Measurements from ENCODE around the gene BIRC5. TPM values are rescaled to one million over a fixed set of nuclear protein-coding genes. Genes with fewer than 3 reads are reported as not detected.
"Not testable (repeated sequence)": the region's sequence is repeated elsewhere in the genome, so short reads cannot be mapped to it uniquely, and the experiment has no call there.

Gene BIRC5
- total RNA-seq, 1 donor from 2014 or later = 1.2 TPM

DNA sequence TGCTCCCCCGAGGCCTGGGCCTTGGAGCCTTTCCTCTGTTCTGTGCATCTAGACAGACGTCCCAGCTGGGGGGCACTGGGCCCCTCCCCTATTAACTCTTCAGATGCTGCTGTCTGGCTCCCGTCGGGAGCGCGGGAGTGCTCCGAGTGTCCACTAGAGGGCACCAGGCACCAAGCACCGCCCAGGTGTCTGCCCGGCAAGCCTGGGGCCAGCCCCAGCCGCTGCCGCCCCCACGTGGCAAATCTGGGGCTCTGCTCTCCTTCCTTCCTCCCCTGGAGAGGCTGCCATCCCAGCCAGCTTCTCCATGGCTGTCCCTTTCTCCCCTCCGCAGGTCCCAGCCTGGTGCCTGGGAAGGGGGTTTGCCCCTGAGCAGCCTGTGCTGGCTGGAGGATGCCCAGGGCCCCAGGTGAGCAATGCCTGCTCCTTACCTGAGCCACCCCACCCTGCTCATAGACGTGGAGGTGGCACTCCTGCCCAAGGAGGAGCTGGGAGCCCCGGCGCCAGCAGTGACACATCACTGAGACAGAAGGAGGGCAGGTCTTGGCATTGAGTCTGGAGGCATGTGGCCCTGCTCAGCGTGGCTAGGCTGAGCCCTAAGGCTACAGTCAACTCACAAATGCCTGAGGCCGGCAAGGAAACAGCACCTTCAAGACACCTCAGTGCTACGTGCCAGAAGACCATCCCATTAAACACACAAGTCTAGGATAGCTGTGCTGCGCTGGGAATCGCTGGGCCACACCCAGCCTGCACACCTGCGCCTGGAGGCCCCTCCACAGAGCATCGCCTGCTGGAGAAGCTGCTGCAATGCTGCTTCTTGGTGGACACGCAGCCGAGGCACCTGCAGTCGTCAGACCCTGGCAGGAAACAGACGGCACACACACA is 37.1 kb downstream of the BIRC5 start:
- ATAC-seq = peak; percentile 78
- intact Hi-C loops (cut with DNase I) = loop anchor here (2.0 kb wide), 2 partner anchors 138 to 172 kb away; no protein-coding TSS in a partner anchor
- peak; percentile 93 for DNase-seq (ENCODE audit: missing footprints)

DNA sequence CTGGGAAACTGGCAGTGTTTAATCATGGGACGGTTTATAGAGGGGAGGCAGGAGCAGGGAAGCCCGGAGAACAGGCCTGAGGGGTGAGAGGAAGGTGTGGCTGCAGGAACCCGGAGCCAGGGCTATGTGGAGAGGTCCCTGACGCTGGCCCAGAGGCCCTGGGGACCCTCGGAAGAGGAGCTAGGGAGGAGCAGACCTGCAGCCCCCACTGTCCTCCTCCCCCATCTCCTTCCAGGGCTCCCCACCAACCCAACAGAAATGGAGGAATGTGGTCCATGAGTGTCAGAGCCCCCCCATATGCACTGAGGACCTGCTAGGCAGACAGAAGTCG is 37.7 kb downstream of the BIRC5 start:
- intact Hi-C loops (cut with DNase I) = loop anchor here (2.0 kb wide), 2 partner anchors 139 to 171 kb away; no protein-coding TSS in a partner anchor
- DNase-seq (ENCODE audit: missing footprints) = peak; percentile 23
- ATAC-seq = no peak

DNA sequence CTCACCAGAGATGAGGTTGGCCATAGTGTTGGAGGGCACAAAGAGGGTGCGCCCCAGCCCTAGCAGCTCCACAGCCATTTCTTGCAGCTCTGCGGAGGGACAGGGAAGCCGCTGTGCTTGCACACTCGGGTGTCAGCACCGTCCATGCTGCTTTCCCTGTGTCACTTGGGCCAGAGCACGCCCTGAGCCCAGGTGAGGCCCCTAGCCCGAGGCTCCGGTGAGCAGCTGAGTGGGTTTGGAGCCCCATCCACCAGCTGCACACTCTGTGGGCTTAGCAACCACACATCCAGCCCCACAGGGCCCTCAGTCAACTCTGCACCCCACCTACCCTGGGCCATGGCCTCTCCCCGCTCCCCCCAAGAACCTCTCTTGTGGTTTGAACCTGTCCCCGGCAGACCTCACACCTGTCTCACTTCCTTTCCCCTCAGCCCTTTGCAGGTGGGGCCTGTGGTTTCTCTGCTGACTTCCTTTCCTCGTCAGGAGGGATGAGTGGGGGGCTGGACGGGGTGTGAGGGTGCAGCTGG is 38.1 kb downstream of the BIRC5 start:
- ATAC-seq (no peak), DNase-seq (ENCODE audit: missing footprints) (peak; percentile 69)
- intact Hi-C loops (cut with DNase I) = no loop called here

DNA sequence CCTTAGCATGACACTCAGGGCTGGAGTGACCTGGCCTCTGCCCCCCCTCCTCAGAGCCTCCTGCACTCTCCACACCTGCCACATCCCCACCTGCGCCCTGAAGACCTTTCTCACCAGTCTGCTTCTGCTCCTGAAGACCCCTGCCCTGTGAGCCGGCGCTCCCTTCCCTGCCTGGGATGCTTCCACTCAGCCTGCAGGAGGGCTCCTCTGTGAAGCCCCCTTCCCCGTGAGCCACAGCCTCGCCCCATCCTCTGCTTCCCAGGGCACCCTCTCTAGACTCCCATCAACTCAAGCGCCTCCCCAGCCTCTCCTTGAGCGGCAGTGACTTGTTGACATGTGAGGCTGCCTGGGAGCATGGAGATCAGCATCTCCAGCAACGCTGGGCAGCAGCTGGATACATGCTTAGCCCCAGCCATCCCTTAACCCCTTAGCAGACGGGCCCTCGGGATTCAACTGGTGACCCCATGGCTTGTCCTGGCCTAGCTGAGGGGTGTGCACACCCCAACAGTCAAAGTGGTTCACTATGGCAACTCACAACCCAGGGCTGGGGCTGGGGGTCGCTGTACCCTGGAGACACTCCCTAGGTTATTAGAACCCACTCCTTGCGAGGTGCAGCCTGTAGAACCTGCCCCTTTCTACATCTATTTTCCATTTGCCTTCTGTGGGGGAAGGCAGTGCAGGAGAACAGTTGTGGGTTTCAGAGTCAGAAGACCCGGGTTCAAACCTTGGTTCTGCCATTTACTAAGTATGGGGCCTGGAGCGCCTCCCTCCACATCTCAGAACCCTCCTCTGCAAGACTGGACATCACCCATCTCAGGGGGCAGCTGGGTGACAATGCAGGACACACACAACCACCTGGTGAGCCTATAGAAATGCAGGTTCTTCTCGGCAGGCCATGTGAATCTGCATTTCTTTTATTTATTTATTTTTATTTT is 38.9 kb downstream of the BIRC5 start:
- intact Hi-C loops (cut with DNase I) = no loop called here
- ATAC-seq (no peak), DNase-seq (ENCODE audit: missing footprints) (peak; percentile 61)

DNA sequence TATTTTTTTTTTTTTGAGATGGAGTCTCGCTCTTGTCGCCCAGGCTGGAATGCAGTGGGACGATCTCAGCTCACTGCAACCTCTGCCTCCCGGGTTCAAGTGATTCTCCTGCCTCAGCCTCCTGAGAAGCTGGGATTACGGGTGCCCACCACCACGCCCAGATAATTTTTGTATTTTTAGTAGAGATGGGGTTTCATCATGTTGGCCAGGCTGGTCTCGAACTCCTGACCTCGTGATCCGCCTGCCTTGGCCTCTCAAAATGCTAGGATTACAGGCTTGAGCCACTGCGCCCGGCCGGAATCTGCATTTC is 39.5 kb downstream of the BIRC5 start:
- DNase-seq (ENCODE audit: missing footprints); intact Hi-C loops (cut with DNase I); ATAC-seq: not testable (repeated sequence)

DNA sequence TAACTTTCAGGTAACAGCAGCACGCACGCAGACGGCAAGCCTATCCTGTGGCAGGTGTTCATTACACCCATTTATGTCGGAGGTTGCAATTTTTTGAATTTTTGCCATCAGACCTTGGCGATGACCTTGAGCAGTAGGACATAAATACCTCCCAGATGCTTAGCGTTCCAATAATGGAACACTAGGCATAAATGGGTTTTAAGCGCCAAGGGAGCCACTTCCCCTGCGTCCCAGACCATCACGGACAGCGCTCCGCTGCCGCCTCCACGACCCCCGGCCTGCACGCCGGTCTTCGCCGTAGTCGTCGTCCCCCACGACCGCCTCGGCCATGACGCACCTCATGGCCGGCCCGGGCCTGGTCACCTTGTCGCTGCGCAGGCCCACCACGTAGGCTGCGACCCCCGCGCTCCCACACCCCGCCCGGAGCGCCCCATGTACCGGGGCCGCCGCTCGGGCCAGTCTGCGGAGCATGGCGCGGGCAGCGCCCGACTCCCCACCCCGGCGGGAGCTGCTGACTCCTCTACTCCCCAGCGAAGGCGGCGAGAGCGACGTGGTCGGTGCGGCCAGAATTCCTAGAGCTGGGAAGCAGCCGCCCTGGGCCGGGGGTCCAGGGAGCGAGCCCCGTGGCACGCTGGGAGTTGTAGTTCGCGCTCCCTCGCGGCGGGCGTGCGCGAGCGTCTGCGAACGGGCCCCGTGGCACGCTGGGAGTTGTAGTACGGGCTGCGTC is 40.1 kb downstream of the BIRC5 start:
- peak; percentile 96 for DNase-seq (ENCODE audit: missing footprints)
- ATAC-seq = peak; percentile 85
- intact Hi-C loops (cut with DNase I) = no loop called here

DNA sequence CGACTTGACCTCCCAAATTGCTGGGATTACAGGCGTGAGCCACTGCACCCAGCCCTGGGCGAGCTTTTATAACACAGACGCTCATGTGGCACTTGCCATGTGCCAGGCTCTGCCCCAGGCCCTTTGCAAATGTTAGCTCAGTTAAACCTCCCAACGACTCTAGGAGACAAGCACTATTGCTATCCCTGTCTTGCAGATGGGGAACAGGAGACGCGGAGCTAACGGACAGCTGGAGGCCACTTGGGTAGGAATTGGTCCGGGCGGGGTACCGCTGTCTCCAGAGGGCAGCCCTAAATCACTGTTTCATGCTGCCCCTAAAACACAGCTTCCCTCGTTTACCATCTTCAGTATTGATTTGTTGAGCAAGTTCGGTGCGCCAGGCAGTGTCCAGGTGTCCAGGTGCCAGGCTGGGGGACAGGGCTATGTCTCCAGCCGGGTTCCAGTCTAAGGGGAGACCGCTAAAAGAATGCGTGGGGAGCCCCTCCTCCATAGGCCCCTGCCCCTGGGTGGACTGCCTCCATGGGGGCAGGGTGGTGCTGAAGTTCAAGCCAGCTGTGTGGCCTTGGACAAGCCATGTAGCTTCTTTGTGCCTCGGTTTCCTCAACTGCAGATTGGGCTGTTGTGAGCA is 41.1 kb downstream of the BIRC5 start:
- DNase-seq (ENCODE audit: missing footprints) = peak; percentile 39
- no peak for ATAC-seq
- intact Hi-C loops (cut with DNase I) = no loop called here

DNA sequence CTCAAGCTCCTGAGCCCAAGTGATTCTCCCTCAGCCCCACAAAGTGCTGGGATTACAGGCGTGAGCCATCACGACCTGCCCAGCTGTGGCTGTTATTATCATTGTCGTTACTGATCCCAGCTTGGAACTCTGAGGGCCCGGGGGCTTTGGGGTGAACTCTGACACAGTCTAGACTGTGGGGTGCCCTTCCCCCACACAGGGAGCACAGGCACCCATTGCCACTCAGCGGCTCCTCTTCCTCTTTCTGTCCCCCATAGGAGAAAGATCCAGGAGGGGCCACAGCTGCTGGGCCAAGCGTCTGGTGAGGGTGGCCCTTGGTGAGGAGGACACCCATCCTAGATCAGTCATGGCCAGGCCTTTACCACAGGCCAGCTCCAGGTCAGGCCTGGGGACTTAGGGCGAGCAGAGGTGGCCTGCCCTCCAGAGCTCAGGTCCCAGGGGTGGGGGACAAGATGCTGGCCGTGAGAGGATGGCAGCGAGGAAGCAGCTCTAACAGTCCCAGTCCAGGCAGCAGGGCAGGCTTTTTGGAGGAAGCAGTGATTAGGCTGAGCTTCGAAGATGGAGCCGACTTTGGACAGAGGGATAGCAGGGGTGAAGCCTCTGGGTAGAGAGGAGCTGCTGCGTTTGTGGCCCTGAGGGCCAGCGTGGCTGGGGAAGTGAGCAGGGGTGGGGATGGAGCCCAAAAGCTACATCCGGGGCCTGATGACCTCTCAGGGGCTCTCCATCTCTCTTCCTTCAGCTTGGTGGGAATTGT is 42.1 kb downstream of the BIRC5 start:
- ATAC-seq (no peak), DNase-seq (ENCODE audit: missing footprints) (peak; percentile 70)
- intact Hi-C loops (cut with DNase I) = no loop called here

DNA sequence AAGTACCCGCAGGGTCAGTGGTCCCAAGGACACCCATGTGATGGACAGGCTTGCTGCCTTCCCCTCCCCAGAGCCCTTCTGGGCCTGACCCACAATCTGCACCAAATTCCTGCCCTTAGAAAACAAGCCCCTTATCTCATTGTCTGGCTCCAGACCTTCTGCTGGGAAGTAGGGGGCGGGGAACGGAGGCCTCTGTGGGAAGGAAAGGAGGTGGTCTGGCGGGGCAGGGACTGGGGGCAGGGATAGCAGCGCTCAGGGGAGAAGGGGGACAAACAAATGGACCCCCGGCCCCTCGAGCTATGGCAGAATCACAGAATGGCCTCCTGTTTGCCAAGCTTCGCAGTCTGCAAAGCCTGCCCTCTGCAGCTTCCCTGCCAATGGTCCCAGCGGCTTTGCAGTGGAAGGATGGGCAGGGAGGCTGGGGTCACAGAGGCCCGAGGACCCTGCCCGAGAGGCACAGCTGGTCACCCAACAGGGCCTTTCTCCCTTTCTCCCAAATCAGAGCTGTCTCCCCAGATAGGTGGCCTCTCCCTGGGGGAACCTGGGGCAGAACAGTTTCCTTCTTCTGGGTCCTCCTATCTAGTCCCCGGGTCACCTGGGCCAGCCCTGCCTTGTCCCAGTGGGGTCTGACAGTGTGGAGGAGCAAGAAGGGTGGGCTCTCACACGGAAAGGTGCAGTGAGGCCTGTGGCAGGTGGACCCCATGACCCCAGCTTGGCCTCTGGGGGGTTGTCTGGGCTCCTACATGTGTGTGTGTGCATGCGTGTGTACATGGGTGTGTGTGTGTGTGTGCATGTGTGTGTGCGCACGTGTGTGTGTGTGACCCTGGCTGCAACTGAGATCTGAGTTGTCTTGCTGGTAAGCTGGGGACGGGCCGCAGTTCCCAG is 42.9 kb downstream of the BIRC5 start:
- ATAC-seq (no peak), DNase-seq (ENCODE audit: missing footprints) (peak; percentile 56)
- intact Hi-C loops (cut with DNase I) = no loop called here

DNA sequence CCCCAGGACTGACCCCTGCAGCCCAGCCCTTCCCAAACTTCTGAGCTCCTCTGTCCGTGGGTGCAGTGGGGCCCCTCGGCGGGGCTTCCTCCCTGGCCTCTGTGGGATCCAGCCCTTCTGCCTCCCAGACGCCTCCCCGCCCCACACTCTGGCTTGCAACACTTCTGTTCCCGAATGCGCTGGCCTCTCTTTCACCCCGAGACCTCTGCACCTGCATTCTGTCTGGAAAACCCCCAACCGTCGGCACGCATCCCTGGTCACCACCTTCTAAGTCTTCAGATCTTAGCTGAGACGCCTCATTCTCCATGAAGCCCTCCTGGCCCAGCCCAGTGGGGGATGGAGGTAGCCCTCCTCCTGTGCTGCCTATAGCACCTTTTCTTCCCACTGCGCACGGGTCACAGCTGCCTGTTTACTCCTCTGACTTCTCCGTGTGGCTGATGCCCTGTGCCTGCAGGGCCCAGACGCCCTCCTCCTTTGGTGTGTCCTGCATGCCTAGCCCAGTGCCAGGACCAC is 43.8 kb downstream of the BIRC5 start:
- ATAC-seq (no peak), DNase-seq (ENCODE audit: missing footprints) (peak; percentile 73)
- intact Hi-C loops (cut with DNase I) = no loop called here

DNA sequence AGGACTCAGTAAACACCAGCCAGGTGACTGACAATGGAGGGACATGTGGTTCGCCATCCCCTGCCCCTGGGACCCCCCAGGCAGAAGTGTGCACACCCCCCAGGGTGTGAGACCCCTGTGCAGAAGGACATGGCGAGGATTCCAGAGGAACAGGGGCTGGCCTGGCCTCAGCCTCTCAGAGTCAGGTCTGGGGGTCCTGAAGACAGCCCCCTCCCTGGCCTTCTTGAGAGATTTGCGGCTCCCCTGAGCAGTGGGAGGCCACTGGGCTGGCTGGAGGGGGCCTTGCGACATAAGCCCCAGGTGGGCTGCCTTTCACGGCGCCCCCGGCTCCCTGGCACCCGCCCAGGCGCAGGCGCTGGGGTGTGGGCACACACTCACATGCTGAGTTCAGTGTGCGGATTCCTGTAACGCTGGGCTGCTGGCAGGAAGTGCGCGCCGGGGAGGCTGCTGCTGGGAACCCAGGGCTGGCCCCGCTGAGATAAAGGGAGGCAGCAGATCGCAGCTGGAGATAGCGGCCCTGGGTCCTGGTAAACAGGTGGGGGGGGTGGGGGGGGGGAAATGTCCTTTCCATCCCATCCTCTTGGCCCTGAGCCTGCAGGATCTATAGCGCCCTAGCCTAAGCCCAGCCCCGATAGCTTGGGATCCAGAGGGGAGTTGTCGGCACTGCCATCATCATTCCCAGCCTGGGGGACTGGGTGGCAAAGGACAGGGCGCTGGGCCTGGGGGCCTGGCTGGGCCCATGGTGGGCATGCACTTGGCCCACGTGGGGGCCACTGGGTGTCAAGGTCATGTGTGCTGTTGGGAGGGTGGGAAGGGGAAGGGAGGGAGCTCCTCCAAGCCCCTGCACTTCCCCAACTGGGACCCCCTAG is 44.5 kb downstream of the BIRC5 start:
- ATAC-seq (no peak), DNase-seq (ENCODE audit: missing footprints) (peak; percentile 89)
- intact Hi-C loops (cut with DNase I) = no loop called here

DNA sequence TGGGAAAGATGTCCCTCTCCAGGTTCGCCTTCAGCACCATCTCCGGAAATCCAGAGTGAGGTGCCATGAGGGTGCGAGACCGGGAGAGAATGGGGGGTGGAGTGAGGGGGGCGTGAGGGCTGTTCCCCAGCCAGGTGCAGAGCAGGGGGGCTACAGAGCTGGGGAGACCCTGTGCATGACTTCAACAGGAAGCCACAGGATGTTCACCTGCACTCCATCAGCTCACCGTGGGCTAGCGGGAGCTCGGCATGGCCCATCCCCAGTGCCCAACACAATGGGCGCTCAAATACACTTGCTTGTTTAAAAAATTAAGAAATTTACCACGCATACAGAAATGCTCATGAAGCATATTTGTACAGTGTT is 45.1 kb downstream of the BIRC5 start:
- intact Hi-C loops (cut with DNase I) = no loop called here
- no peak for ATAC-seq
- DNase-seq (ENCODE audit: missing footprints) = peak; percentile 39

DNA sequence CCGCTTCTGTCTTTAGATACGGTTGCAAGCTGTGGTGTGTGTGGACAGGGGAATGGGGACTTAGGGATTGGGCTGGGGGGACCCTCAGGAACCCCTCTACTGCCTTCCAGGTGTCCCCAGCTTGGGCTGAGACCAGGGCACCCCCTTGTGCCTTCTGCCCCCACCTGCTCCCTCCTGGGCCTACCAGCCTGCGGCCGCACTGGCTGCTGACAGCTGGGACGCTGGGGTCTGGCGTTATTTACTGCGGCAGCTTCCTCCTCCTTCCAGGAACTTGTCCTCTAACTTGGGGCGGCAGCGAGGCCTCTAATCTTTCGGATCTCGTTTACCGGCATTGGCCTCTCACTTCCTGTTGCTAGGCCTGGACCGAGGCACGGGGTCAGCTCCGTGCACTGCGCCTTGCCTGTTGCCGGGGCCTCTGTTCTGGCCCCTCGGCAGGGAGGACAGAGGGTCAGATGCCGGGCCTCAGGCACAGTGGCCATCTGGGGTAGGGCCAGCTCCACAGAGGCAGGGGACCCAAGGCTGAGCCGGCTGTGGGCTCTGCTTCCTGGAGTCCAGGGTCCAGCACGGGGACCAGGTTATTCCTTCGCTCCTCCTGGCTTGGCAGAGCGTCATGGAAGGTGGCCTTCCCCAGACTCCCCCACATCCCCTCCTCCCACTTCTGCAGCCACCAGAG is 49.1 kb downstream of the BIRC5 start:
- ATAC-seq = peak; percentile 41
- DNase-seq (ENCODE audit: missing footprints) = peak; percentile 80
- intact Hi-C loops (cut with DNase I) = no loop called here

DNA sequence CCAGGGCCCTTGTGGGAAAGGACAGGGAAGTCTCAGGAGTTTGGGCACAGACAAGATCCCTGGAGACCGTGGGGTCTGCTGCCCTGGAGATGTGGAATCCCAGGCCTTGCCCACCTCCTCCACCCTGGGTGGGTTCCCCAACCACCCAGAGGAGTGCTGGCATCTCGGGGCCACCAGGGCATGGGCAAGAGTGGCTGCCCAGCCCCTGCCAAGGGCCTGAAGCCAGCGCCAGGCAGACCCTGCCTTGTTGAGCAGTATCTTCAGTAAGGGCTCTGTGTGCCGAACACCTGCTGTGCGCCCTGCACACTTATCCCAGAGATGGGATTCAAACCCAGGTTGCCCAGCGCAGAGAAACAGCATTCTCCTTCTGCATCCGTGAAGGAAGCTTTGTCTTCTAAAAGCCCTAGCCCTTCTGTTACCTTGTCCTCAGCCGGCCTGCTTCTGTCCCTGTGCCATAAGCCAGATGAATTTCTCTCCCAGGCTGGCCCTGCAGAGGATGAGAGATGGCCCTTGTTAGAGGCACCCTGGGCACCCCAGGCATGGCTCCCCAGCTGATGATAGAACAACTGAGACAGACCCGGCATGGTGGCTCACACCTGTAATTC is 49.8 kb downstream of the BIRC5 start:
- intact Hi-C loops (cut with DNase I) = no loop called here
- ATAC-seq (no peak), DNase-seq (ENCODE audit: missing footprints) (peak; percentile 25)

DNA sequence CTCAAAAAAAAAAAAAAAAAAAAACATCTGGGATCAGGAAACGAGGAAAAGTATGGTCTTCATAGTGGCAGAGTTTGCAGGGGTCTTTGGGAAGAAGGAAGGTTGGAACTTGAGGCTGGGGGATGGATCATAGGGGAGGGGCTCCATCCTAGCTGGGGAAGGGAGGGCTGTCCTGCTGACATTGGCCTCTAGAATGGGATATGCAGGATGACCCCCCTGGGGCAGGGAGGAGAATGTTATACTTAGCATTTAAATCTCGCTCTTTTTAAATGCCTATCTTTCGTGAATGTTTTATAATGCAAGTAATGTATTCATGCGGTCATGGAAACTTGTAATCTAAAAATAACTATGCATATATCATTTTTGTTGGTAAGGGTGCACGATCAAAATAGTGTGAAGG is 50.5 kb downstream of the BIRC5 start:
- ATAC-seq (no peak), DNase-seq (ENCODE audit: missing footprints) (no peak)
- intact Hi-C loops (cut with DNase I) = no loop called here

Measured in Right ventricle myocardium inferior (tissue), 1 donor.